AG09319 (cell line): ENCODE measurements around the gene TSPEAR.
"Not testable (repeated sequence)": the region's sequence is repeated elsewhere in the genome, so short reads cannot be mapped to it uniquely, and the experiment has no call there.

Experiments used
- DNase-seq: peaks from one replicate; pipeline ENCODE4 v3.0.0-alpha.2; 2010; ENCODE audit warnings: low read depth; ENCODE audit errors: extremely low read depth
- TF ChIP-seq, protein P1 (sequence below): IDR thresholded peaks from 2 replicates; pipeline ENCODE4 v1.5.1; 2011; ENCODE audit warnings: low read depth, mild to moderate bottlenecking, inconsistent platforms, low read length, moderate library complexity

TSPEAR gene

DNA sequence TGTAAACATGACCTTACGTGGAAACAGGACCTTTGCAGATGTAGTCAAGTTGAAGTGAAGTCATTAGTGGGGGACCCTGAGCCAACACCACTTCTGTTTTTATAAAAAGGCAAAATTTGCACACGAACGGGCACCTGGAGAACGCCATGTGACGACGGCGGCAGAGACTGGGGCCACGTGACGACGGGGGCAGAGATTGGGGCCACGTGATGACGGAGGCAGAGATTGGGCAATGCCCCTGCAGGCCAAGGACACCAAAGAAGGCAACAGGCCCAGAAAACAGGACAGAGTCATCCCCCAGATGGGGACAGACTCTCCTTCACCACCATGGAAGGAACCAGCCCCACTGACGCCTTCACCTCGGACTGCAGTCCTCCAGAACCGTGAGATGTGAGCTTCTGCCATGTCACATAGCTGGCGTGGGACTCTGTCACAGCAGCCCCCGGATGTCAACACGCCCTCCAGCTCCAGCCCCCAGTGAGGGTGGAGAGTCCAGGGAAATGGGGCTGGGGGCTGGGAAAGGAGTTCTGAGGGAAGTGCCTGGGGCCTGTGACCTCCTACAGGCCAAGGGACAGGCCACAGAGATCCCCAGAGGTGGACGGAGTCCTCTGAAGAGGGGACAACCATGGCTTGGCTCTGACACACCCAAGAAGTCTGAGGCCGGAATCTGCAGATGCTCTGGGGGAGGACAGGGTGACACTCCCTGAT, 61.0 kb downstream of the TSPEAR start:
- DNase-seq = no peak
- TF ChIP-seq, protein P1, sequence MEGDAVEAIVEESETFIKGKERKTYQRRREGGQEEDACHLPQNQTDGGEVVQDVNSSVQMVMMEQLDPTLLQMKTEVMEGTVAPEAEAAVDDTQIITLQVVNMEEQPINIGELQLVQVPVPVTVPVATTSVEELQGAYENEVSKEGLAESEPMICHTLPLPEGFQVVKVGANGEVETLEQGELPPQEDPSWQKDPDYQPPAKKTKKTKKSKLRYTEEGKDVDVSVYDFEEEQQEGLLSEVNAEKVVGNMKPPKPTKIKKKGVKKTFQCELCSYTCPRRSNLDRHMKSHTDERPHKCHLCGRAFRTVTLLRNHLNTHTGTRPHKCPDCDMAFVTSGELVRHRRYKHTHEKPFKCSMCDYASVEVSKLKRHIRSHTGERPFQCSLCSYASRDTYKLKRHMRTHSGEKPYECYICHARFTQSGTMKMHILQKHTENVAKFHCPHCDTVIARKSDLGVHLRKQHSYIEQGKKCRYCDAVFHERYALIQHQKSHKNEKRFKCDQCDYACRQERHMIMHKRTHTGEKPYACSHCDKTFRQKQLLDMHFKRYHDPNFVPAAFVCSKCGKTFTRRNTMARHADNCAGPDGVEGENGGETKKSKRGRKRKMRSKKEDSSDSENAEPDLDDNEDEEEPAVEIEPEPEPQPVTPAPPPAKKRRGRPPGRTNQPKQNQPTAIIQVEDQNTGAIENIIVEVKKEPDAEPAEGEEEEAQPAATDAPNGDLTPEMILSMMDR = no peak

DNA sequence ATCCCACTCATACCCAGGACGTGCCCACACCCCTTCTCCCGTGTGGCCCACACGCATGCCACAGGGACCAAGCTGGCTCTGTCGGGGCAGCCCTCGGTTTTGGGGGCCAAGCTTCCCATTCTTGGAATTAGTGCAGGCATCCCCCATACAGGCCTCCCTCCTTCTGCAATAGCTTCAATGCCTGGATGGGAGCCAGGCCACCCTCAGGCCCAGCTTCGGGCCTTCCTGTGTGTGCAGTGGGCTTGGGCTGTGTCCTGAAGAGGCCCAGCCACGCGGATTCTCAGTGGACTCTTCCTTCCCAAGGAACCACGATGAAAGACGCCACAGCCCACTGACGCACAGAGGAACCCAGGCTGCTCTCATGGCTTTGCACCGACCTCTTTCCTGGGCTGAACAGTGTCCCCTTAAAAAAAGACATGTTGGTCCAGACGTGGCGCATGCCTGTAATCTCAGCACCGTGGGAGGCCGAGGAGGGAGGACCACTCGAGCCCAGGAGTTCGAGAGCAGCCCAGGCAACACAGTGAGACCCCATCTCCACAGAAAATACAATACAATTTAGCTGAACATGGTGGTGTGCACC, 61.8 kb downstream of the TSPEAR start:
- DNase-seq = no peak
- TF ChIP-seq, protein P1 = no peak

DNA sequence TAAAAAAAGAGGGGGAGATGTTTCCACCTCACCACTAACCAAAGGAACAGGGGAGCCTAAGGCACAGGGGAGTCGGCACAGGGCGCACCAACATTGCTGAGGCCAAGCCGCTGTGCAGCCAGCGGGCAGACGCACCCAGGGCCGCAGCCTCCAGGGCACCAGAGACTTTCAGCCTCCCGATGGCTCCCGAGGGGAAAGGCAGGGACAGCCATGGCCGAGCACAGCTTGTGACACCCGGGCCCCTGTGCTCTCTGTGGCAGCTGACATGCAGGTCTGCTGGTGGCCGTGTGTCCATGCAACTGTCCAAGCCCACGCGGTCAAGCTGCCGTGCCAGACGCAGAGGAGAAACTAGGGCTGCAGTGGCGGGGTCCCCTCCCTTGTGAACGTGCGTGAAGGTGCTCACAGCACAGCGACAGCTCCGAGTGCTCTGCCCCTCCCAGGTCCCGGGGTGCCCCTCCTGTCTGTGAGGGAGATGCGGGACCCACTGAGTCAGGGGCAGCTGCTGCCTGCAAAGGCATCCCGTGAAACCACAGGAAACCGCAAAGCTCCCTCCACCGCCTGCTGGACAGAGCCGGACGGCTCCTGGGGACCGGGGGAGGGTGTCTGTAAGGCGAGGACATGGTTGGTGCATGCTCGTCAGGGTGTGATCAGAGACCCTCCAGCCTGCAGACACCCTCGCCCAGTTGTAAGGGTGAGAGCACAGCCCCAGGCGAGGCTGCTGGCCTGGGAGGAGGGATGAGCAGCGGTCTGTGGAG, 62.6 kb downstream of the TSPEAR start:
- TF ChIP-seq, protein P1 = no peak
- DNase-seq = no peak

DNA sequence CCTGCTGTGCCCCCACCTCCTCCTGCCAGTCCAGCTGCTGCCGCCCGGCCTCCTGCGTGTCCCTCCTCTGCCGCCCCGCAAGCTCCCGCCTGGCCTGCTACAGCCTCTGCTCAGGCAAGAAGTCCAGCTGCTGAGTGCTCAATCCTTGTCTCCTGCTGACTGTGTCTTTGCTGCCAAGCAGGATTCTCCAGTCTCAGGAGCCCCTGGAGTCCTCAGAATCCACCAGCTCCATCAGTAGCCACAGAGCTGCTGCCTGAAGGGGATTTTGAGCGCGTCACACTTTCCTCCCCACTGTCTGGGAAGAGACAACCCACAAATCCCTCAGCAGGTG, 64.2 kb downstream of the TSPEAR start:
- TF ChIP-seq, protein P1 = no peak

DNA sequence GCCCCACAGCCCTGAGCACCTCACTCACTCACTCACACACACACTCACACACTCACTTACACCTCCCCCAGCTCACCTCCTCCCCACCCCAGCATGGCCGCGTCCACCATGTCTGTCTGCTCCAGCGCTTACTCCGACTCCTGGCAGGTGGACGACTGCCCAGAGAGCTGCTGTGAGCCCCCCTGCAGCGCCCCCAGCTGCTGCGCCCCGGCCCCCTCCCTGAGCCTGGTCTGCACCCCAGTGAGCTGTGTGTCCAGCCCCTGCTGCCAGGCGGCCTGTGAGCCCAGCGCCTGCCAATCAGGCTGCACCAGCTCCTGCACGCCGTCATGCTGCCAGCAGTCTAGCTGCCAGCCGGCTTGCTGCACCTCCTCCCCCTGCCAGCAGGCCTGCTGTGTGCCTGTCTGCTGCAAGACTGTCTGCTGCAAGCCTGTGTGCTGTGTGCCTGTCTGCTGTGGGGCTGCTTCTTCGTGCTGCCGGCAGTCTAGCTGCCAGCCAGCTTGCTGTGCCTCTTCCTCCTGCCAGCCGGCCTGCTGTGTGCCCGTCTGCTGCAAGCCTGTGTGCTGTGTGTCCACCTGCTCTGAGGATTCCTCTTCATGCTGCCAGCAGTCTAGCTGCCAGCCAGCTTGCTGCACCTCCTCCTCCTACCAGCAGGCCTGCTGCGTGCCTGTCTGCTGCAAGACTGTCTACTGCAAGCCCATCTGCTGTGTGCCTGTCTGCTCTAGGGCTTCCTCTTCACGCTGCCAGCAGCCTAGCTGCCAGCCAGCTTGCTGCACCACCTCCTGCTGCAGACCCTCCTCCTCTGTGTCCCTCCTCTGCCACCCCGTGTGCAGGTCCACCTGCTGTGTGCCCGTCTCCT, 64.8 kb downstream of the TSPEAR start, which contains the start of gene KRTAP10-11:
TSS of gene KRTAP10-11 (plus strand) at position 49 of the 856 bp plus-strand sequence. CDS start at position 94, 45 bp downstream.
- not testable (repeated sequence) for DNase-seq

More for the DNA sequence above, 64.2 kb downstream of the TSPEAR start:
- no peak for DNase-seq

DNA sequence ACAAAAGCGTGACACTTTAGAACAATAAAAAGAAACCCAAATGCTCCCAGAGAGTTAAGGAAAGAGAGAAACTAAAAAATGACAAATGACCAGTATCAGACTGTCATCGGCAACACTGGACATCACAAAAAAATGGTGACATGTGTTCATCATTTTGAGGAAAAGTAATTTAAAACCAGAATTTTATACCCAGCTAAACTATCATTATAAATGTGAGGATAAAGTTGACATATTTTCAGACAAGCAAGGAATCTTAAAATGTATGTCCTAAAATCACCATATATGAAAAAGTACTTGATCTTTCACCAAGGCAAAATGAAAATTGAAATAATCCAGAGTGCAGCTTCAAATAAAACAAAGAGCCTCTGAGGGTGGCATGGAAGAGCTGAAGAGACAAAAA, 66.5 kb downstream of the TSPEAR start:
- DNase-seq = no peak
- TF ChIP-seq, protein P1 = no peak

DNA sequence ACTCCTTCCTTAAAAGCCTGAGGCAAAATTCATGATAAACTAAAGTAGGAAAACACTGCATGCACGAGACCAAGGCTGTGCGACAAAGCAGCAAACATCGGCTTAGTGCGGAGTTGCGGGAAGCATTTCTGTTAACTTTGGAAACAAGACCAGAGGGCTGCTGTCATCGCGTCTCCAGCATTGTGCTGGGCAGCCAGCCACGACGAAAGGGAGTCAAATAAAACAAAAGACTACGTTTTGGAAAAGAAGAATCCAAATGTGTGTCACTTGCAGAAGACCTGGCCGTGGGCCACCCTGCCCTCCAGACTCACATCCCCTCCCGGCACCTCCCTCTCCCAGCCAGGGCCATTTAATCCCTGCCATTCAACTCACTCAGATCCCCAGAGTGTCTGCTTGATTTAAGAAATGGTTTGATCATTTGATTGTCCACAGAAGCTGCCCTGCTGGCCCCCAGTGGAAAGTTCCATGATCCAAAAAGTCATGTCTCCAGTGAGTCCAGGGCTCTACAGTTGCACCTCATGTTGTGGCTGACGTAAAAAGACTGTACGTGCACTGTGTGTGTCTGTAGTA, 67.5 kb downstream of the TSPEAR start:
- TF ChIP-seq, protein P1 = no peak
- no peak for DNase-seq
